ENCODE data around the gene TRABD2B. TPM values are rescaled to one million over a fixed set of nuclear protein-coding genes. Genes with fewer than 3 reads are reported as not detected.

Gene TRABD2B
- total and polyA plus RNA-seq, 2 of the 13 experiments (the other 11 are each of a cell fraction or from before 2014, with no cell fraction given) = 0.04 TPM; not detected in 1

DNA sequence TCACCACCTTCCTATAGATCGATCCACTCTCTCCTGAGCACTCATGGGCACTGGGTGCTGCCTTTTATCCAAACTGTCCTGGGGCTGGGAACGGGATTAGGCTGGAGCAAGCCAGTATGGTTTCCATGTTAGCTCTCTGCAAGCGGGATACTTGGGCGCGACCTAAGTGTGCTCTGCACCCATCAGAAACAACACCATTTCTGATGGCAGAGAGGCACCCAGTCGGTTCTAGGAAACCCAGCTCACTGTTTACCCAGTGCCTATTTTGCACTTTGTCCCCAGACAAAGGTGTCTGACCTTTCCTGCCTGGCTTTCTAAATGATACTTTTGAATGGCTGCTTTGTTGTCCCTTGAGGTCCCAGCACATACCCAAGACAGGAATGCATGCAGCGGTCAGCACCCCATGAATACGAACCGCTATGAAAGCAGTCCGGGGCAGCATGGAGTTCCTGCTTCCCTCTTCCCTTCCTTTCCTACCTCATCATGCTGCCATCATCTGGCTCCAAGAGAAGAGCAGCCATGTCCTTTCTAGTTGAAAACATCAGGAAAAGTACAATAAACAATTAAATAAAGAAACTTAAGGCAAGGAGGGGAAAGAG is 83.9 kb downstream of the TRABD2B start (continued):
- TF ChIP-seq, protein P1, sequence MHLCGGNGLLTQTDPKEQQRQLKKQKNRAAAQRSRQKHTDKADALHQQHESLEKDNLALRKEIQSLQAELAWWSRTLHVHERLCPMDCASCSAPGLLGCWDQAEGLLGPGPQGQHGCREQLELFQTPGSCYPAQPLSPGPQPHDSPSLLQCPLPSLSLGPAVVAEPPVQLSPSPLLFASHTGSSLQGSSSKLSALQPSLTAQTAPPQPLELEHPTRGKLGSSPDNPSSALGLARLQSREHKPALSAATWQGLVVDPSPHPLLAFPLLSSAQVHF (CRISPR knock-in tag; IDR thresholded peaks at IDR 0.05) = no peak
- TF ChIP-seq MYC (CRISPR knock-in tag; IDR thresholded peaks at IDR 0.05; ENCODE audit: borderline replicate concordance) = peak; percentile 71; the same call in 1 of the 2 replicates
- TF ChIP-seq, protein P2, sequence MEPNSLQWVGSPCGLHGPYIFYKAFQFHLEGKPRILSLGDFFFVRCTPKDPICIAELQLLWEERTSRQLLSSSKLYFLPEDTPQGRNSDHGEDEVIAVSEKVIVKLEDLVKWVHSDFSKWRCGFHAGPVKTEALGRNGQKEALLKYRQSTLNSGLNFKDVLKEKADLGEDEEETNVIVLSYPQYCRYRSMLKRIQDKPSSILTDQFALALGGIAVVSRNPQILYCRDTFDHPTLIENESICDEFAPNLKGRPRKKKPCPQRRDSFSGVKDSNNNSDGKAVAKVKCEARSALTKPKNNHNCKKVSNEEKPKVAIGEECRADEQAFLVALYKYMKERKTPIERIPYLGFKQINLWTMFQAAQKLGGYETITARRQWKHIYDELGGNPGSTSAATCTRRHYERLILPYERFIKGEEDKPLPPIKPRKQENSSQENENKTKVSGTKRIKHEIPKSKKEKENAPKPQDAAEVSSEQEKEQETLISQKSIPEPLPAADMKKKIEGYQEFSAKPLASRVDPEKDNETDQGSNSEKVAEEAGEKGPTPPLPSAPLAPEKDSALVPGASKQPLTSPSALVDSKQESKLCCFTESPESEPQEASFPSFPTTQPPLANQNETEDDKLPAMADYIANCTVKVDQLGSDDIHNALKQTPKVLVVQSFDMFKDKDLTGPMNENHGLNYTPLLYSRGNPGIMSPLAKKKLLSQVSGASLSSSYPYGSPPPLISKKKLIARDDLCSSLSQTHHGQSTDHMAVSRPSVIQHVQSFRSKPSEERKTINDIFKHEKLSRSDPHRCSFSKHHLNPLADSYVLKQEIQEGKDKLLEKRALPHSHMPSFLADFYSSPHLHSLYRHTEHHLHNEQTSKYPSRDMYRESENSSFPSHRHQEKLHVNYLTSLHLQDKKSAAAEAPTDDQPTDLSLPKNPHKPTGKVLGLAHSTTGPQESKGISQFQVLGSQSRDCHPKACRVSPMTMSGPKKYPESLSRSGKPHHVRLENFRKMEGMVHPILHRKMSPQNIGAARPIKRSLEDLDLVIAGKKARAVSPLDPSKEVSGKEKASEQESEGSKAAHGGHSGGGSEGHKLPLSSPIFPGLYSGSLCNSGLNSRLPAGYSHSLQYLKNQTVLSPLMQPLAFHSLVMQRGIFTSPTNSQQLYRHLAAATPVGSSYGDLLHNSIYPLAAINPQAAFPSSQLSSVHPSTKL (CRISPR knock-in tag; IDR thresholded peaks at IDR 0.05) = peak; percentile 95
- TF ChIP-seq, protein P3, sequence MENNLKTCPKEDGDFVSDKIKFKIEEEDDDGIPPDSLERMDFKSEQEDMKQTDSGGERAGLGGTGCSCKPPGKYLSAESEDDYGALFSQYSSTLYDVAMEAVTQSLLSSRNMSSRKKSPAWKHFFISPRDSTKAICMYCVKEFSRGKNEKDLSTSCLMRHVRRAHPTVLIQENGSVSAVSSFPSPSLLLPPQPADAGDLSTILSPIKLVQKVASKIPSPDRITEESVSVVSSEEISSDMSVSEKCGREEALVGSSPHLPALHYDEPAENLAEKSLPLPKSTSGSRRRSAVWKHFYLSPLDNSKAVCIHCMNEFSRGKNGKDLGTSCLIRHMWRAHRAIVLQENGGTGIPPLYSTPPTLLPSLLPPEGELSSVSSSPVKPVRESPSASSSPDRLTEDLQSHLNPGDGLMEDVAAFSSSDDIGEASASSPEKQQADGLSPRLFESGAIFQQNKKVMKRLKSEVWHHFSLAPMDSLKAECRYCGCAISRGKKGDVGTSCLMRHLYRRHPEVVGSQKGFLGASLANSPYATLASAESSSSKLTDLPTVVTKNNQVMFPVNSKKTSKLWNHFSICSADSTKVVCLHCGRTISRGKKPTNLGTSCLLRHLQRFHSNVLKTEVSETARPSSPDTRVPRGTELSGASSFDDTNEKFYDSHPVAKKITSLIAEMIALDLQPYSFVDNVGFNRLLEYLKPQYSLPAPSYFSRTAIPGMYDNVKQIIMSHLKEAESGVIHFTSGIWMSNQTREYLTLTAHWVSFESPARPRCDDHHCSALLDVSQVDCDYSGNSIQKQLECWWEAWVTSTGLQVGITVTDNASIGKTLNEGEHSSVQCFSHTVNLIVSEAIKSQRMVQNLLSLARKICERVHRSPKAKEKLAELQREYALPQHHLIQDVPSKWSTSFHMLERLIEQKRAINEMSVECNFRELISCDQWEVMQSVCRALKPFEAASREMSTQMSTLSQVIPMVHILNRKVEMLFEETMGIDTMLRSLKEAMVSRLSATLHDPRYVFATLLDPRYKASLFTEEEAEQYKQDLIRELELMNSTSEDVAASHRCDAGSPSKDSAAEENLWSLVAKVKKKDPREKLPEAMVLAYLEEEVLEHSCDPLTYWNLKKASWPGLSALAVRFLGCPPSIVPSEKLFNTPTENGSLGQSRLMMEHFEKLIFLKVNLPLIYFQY (CRISPR knock-in tag; IDR thresholded peaks at IDR 0.05; ENCODE audit: borderline replicate concordance) = peak; percentile 90
- peak; percentile 95; the same call in 1 of the 2 replicates for TF ChIP-seq ZNF292 (CRISPR knock-in tag; IDR thresholded peaks at IDR 0.05; ENCODE audit: borderline replicate concordance, low read depth)
- TF ChIP-seq ZNF768 (CRISPR knock-in tag; IDR thresholded peaks at IDR 0.05) = no peak
- no peak for TF ChIP-seq ZNF251 (CRISPR knock-in tag; IDR thresholded peaks at IDR 0.05)
- TF ChIP-seq GZF1 (CRISPR knock-in tag; IDR thresholded peaks at IDR 0.05) = no peak
- peak; percentile 90; the same call in 1 of the 2 replicates for TF ChIP-seq FOXJ3 (CRISPR knock-in tag; IDR thresholded peaks at IDR 0.05; ENCODE audit: borderline replicate concordance)
- peak; percentile 86 for TF ChIP-seq PITX1 (CRISPR knock-in tag; IDR thresholded peaks at IDR 0.05)
- TF ChIP-seq, protein P4, sequence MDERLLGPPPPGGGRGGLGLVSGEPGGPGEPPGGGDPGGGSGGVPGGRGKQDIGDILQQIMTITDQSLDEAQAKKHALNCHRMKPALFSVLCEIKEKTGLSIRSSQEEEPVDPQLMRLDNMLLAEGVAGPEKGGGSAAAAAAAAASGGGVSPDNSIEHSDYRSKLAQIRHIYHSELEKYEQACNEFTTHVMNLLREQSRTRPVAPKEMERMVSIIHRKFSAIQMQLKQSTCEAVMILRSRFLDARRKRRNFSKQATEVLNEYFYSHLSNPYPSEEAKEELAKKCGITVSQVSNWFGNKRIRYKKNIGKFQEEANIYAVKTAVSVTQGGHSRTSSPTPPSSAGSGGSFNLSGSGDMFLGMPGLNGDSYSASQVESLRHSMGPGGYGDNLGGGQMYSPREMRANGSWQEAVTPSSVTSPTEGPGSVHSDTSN (CRISPR knock-in tag; IDR thresholded peaks at IDR 0.05) = no peak
- TF ChIP-seq NR2F6 (IDR thresholded peaks at IDR 0.05) = peak; percentile 98
- peak; percentile 99 for TF ChIP-seq NR2F6 (CRISPR knock-in tag; IDR thresholded peaks at IDR 0.05)
- TF ChIP-seq ELF3 (CRISPR knock-in tag; IDR thresholded peaks at IDR 0.05) = peak; percentile 95
- TF ChIP-seq DNMT1 (CRISPR knock-in tag; IDR thresholded peaks at IDR 0.05) = no peak
- TF ChIP-seq, protein P5, sequence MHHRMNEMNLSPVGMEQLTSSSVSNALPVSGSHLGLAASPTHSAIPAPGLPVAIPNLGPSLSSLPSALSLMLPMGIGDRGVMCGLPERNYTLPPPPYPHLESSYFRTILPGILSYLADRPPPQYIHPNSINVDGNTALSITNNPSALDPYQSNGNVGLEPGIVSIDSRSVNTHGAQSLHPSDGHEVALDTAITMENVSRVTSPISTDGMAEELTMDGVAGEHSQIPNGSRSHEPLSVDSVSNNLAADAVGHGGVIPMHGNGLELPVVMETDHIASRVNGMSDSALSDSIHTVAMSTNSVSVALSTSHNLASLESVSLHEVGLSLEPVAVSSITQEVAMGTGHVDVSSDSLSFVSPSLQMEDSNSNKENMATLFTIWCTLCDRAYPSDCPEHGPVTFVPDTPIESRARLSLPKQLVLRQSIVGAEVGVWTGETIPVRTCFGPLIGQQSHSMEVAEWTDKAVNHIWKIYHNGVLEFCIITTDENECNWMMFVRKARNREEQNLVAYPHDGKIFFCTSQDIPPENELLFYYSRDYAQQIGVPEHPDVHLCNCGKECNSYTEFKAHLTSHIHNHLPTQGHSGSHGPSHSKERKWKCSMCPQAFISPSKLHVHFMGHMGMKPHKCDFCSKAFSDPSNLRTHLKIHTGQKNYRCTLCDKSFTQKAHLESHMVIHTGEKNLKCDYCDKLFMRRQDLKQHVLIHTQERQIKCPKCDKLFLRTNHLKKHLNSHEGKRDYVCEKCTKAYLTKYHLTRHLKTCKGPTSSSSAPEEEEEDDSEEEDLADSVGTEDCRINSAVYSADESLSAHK (CRISPR knock-in tag; IDR thresholded peaks at IDR 0.05; ENCODE audit: borderline replicate concordance) = no peak
- TF ChIP-seq KDM2A (CRISPR knock-in tag; IDR thresholded peaks at IDR 0.05; ENCODE audit: borderline replicate concordance, low read depth) = 0 out of 2 replicates have a peak, but pooled peaks have one; percentile 33
